ENCODE results near the gene C1orf116. TPM values are rescaled to one million over a fixed set of nuclear protein-coding genes. Genes with fewer than 3 reads are reported as not detected.

C1orf116 gene
- total RNA-seq, 3 donors from 2014 or later (not counting 1 experiment from before 2014, with no cell fraction given): 0.21 to 0.39 (median 0.30) TPM

DNA sequence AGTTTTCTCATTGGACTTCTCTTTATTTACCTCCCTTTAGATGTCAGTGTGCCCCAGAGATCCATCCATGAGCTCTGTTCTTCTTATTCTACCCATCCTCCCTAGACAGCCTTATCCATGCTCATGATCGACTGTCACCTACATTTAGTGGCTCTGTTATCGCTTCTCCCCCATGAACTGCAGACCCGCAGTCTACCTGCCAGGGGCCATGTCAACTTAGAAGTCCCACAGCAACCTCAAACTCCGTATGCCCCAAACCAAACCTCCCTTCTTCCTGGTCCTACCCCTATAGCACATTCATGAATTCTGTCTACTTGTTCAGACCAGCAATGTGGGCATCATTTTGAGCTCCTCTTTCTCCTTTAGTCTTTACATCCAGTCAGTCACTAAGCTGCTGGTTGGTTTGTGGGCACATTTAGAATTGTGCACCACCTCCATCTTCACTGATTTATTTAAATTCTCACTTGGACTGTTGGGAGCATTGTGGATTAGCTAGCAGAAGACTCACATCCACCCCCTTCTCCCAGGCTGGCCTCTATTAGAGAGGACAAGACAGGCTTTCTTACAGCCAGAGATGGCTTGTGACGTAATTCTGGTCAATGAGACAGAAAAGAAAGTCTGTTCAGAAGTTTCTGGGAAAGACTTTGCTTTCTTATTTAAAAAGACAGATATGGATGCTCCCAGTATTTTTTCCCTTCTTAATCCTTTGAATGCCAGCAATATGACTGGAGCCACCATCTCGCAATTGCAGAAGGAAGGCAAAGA, 19.1 kb downstream of the C1orf116 start:
- no peak overlapping the region for H3K4me3 Mint-ChIP-seq
- H3K27me3 ChIP-seq (ENCODE audit: control insufficient read depth, insufficient read depth, low read length): no peaks in the 10 kb centered on the region
- no peaks in the 10 kb centered on the region for H3K36me3 Mint-ChIP-seq
- WGBS (ENCODE audit: insufficient coverage): 88% methylated on average over 5 of the region's 6 CpGs
- no peak overlapping the region for H3K27ac ChIP-seq (ENCODE audit: low read length)
- H3K9me3 ChIP-seq (ENCODE audit: control insufficient read depth, insufficient read depth, low read length): no peaks in the 10 kb centered on the region
- H3K4me3 ChIP-seq (ENCODE audit: low read length): no peak overlapping the region
- intact Hi-C loops (cut with micrococcal nuclease): no loop called here
- ATAC-seq: no peak
- no peaks in the 10 kb centered on the region for H3K36me3 ChIP-seq (ENCODE audit: control insufficient read depth, insufficient read depth, low read length)
- H3K27ac Mint-ChIP-seq: no peak overlapping the region
- H3K4me1 Mint-ChIP-seq: no peaks in the 10 kb centered on the region
- TF ChIP-seq, protein P1, sequence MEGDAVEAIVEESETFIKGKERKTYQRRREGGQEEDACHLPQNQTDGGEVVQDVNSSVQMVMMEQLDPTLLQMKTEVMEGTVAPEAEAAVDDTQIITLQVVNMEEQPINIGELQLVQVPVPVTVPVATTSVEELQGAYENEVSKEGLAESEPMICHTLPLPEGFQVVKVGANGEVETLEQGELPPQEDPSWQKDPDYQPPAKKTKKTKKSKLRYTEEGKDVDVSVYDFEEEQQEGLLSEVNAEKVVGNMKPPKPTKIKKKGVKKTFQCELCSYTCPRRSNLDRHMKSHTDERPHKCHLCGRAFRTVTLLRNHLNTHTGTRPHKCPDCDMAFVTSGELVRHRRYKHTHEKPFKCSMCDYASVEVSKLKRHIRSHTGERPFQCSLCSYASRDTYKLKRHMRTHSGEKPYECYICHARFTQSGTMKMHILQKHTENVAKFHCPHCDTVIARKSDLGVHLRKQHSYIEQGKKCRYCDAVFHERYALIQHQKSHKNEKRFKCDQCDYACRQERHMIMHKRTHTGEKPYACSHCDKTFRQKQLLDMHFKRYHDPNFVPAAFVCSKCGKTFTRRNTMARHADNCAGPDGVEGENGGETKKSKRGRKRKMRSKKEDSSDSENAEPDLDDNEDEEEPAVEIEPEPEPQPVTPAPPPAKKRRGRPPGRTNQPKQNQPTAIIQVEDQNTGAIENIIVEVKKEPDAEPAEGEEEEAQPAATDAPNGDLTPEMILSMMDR (IDR thresholded peaks at IDR 0.05): no peak
- DNase-seq: no peak
- peaks cover 37 to 40% of the 10 kb centered on the region in 2 donors for H3K27me3 Mint-ChIP-seq (ENCODE audit: low read depth in 2 of 2)
- H3K9me3 Mint-ChIP-seq: no peaks in the 10 kb centered on the region
- no peaks in the 10 kb centered on the region for H3K4me1 ChIP-seq (ENCODE audit: control insufficient read depth, insufficient read depth, low read length)

DNA sequence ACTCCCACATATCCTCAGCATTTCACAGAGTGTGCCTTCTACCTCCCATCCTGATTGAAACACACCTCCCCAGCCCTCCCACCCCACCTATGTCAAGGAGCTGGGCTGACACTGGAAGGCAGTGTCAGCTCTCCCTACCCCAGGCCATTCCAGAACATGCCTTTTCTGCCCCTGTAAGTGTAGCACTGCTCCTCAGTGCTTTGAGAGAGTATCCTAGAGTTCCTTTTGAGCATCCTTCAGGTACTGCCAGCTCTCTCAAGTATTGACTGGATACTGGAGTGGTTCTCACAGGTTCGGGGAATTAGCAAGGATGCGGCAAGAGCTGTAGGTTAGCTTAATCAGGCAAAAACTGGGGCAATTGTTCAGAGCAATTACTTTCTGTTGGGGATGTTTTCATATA, 21.8 kb downstream of the C1orf116 start:
- no peak overlapping the region for H3K4me3 ChIP-seq (ENCODE audit: low read length)
- H3K4me1 ChIP-seq (ENCODE audit: control insufficient read depth, insufficient read depth, low read length): no peaks in the 10 kb centered on the region
- H3K27ac Mint-ChIP-seq: no peak overlapping the region
- no peaks in the 10 kb centered on the region for H3K36me3 ChIP-seq (ENCODE audit: control insufficient read depth, insufficient read depth, low read length)
- TF ChIP-seq, protein P1 (IDR thresholded peaks at IDR 0.05): no peak
- no peaks in the 10 kb centered on the region for H3K27me3 ChIP-seq (ENCODE audit: control insufficient read depth, insufficient read depth, low read length)
- H3K27ac ChIP-seq (ENCODE audit: low read length): no peak overlapping the region
- ATAC-seq (no peak), DNase-seq (no peak)
- H3K4me3 Mint-ChIP-seq: no peak overlapping the region
- no peaks in the 10 kb centered on the region for H3K36me3 Mint-ChIP-seq
- H3K27me3 Mint-ChIP-seq (ENCODE audit: low read depth in 2 of 2): peaks cover 31 to 49% of the 10 kb centered on the region in 2 donors
- H3K9me3 ChIP-seq (ENCODE audit: control insufficient read depth, insufficient read depth, low read length): no peaks in the 10 kb centered on the region
- H3K4me1 Mint-ChIP-seq: no peaks in the 10 kb centered on the region
- intact Hi-C loops (cut with micrococcal nuclease): no loop called here
- no peaks in the 10 kb centered on the region for H3K9me3 Mint-ChIP-seq
- WGBS (ENCODE audit: insufficient coverage): 96% methylated on average over 2 of the region's 2 CpGs

DNA sequence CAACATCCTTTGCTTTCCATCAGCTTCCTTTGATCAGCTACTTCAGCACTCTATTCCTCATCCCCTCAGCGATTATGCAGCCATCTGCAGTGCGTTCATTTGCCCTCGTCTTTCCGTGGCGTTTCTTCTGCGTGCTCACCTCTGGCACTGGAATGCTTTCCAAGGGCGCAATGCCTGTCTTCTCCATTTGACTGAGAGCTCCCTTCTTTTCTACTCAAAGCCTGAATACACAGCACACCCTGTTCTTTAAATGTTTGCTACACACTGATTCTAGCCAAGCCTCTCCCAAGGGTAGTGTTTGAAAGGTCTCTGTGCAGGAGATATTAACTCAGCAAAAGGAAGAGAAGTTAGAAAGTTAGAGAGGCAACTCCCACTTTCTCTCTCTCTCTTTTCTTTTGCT, 22.6 kb downstream of the C1orf116 start:
- H3K27me3 Mint-ChIP-seq (ENCODE audit: low read depth in 2 of 2): peaks cover 29 to 51% of the 10 kb centered on the region in 2 donors
- H3K9me3 ChIP-seq (ENCODE audit: control insufficient read depth, insufficient read depth, low read length): no peaks in the 10 kb centered on the region
- H3K4me3 ChIP-seq (ENCODE audit: low read length): no peak overlapping the region
- no peaks in the 10 kb centered on the region for H3K27me3 ChIP-seq (ENCODE audit: control insufficient read depth, insufficient read depth, low read length)
- intact Hi-C loops (cut with micrococcal nuclease): no loop called here
- H3K4me1 ChIP-seq (ENCODE audit: control insufficient read depth, insufficient read depth, low read length): no peaks in the 10 kb centered on the region
- TF ChIP-seq, protein P1 (IDR thresholded peaks at IDR 0.05): no peak
- no peak overlapping the region for H3K27ac ChIP-seq (ENCODE audit: low read length)
- H3K9me3 Mint-ChIP-seq: no peaks in the 10 kb centered on the region
- peaks cover 0 to 3% of the 10 kb centered on the region in 2 donors for H3K4me1 Mint-ChIP-seq
- no peaks in the 10 kb centered on the region for H3K36me3 Mint-ChIP-seq
- no peak for DNase-seq
- no peaks in the 10 kb centered on the region for H3K36me3 ChIP-seq (ENCODE audit: control insufficient read depth, insufficient read depth, low read length)
- H3K4me3 Mint-ChIP-seq: no peak overlapping the region
- no peak overlapping the region for H3K27ac Mint-ChIP-seq
- 95% methylated on average over 7 of the region's 7 CpGs for WGBS (ENCODE audit: insufficient coverage)
- ATAC-seq: no peak

All from natural killer cell (primary cell).